Endodermal cell (in vitro differentiated cells): ENCODE results near the gene ABCA4. TPM values are rescaled to one million over a fixed set of nuclear protein-coding genes. Genes with fewer than 3 reads are reported as not detected.

Source experiments
- DNase-seq: peaks from one replicate; pipeline ENCODE4 v3.0.0-alpha.2; 2017
- H3K27ac ChIP-seq: 2 replicates; pipeline ENCODE4 v1.5.1; 2013; ENCODE audit warnings: mild to moderate bottlenecking, low read depth, low read length, moderate library complexity
- H3K27me3 ChIP-seq: 2 replicates; pipeline ENCODE4 v1.6.1; 2013; ENCODE audit warnings: mild to moderate bottlenecking, low read length, moderate library complexity; ENCODE audit not compliant: insufficient read depth, control insufficient read depth, poor library complexity, severe bottlenecking
- H3K36me3 ChIP-seq: 2 replicates; pipeline ENCODE4 v1.7.0; 2013; ENCODE audit warnings: mild to moderate bottlenecking, low read length, moderate library complexity; ENCODE audit not compliant: control insufficient read depth, insufficient read depth
- H3K4me1 ChIP-seq: one replicate; pipeline ENCODE4 v1.7.0; 2013; ENCODE audit warnings: low read length; ENCODE audit not compliant: control insufficient read depth, insufficient read depth
- H3K4me3 ChIP-seq: 2 replicates; pipeline ENCODE4 v1.5.1; 2013; ENCODE audit warnings: mild to moderate bottlenecking, low read length, moderate library complexity
- H3K9ac ChIP-seq: 2 replicates; pipeline ENCODE4 v1.6.1; 2013; ENCODE audit warnings: mild to moderate bottlenecking, low read length, moderate library complexity; ENCODE audit not compliant: poor library complexity, severe bottlenecking; ENCODE audit errors: extremely low read depth
- H3K9me3 ChIP-seq: 2 replicates; pipeline ENCODE4 v1.6.1; 2013; ENCODE audit warnings: mild to moderate bottlenecking, low read length, moderate library complexity; ENCODE audit not compliant: control insufficient read depth
- H3K27ac Mint-ChIP-seq: 2 replicates; pipeline ENCODE4 v1.8.0; 2020; ENCODE audit warnings: mixed read lengths
- H3K27me3 Mint-ChIP-seq: 2 replicates; pipeline ENCODE4 v1.8.0; 2021; ENCODE audit warnings: mild to moderate bottlenecking, mixed read lengths; ENCODE audit not compliant: insufficient read depth
- H3K36me3 Mint-ChIP-seq: 2 replicates; pipeline ENCODE4 v1.8.0; 2020; ENCODE audit warnings: low read depth, mixed read lengths
- H3K4me1 Mint-ChIP-seq: 2 replicates; pipeline ENCODE4 v1.8.0; 2020; ENCODE audit warnings: mixed read lengths
- H3K4me3 Mint-ChIP-seq: 2 replicates; pipeline ENCODE4 v1.8.0; 2020; ENCODE audit warnings: mild to moderate bottlenecking, moderate library complexity, mixed read lengths
- H3K9me3 Mint-ChIP-seq: 2 replicates; pipeline ENCODE4 v1.8.0; 2020; ENCODE audit warnings: mild to moderate bottlenecking, mixed read lengths
- CTCF ChIP-seq: fragments of 200-600 bp; sonication (generic); conservative IDR thresholded peaks from 2 replicates; pipeline ENCODE4 v1.5.0; 2021; ENCODE audit warnings: antibody characterized with exemption, mild to moderate bottlenecking
- WGBS, 2 experiments: methylation state at CpG; one replicate each; pipeline versions ENCODE4 v1.1.5 to v1.1.7; 2013; ENCODE audit warnings: missing lambda C conversion rate in 2 of 2, mixed read lengths in 1 of 2; ENCODE audit not compliant: insufficient coverage in 1 of 2, insufficient read length in 1 of 2; 5-methylcytosine and 5-hydroxymethylcytosine counted together
- total RNA-seq, 2 donors: library from RNA; stranded (reverse); fragmentation: NEBNext Ultra II Directional in 1 of 2; extraction: Animal tissue kit (Norgen Biotek cat#: 25700) in 1 of 2; gene quantifications; 2 replicates in 1 of 2; 3 replicates in 1 of 2; pipeline ENCODE4 v1.2.1, GENCODE V29; 2021

The ABCA4 gene
- total RNA-seq, 2 donors from 2014 or later, result 1.6 to 1.7 TPM

DNA sequence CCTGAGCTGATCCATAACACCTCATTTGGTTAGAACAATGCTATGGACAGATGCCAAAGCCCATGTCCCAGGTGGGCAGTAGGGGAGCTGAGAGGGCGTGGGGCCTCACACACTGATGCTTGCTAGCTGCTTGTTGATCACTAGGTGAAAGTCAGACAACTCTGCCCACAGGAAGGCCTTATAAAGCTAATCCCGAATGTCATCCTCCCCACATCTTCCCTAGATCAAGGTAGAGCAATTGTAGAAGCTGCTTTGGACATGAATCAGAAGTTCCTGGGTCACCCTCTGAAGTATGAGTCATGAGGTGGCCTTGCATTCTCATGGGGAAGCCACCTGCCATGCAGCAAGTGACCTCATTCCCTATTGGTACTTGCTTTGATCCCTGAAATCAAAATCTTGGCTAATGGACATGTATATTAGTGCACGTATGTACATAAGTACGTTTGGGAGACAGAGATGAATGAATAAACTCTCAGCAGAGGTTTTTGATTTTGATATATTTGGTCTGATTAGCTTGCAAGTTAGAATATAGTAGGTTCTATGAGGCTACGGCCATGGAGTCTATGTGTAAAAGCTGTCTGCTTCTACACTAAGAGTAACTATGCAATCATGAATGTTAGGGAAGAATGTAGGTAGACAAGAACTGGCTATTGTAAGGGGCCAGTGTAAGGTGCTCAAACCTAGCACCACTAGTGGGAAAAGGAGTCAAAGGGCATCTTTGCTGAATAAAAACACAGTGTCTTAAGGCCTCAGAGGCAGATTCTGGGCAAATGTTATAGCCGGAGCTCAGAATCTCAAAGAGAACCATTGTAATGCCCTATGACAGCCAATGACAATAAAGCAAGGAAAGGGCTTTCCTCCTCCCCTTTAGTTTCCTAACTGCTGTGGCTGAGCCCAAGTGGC is 52.6 kb downstream of the ABCA4 start:
- Mint-ChIP-seq H3K27me3 (peaks cover 6% of the 10 kb centered on the region), H3K4me3 (peak overlapping the region; percentile 10), H3K27ac (peak overlapping the region; percentile 76), H3K9me3 (no peaks in the 10 kb centered on the region), H3K4me1 (peaks cover 52% of the 10 kb centered on the region), H3K36me3 (no peaks in the 10 kb centered on the region)
- Histone ChIP-seq H3K27me3 (no peaks in the 10 kb centered on the region), H3K4me1 (peaks cover 12% of the 10 kb centered on the region), H3K9ac (no peak overlapping the region), H3K4me3 (peak overlapping the region; percentile 28), H3K27ac (no peak overlapping the region), H3K36me3 (no peaks in the 10 kb centered on the region), H3K9me3 (no peaks in the 10 kb centered on the region)
- peak; percentile 49 for DNase-seq
- TF ChIP-seq CTCF, result no peak
- WGBS, 2 experiments, result 77 to 84% methylated on average over 5 to 6 of the region's 6 CpGs

GRCh38 chr1:94067196-94067595 is 53.8 kb downstream of the ABCA4 start:
- Histone ChIP-seq H3K9ac (no peak overlapping the region), H3K27me3 (no peaks in the 10 kb centered on the region), H3K27ac (no peak overlapping the region), H3K4me1 (peaks cover 12% of the 10 kb centered on the region), H3K4me3 (no peak overlapping the region), H3K9me3 (no peaks in the 10 kb centered on the region), H3K36me3 (no peaks in the 10 kb centered on the region)
- no peaks in the 10 kb centered on the region for H3K9me3 Mint-ChIP-seq
- H3K27me3 Mint-ChIP-seq, result peaks cover 6% of the 10 kb centered on the region
- H3K27ac Mint-ChIP-seq, result no peak overlapping the region
- 92 to 100% methylated on average over 1 to 3 of the region's 3 CpGs for WGBS, 2 experiments
- H3K4me1 Mint-ChIP-seq, result peaks cover 54% of the 10 kb centered on the region
- H3K36me3 Mint-ChIP-seq, result no peaks in the 10 kb centered on the region
- DNase-seq, result no peak
- H3K4me3 Mint-ChIP-seq, result no peak overlapping the region
- no peak for TF ChIP-seq CTCF

GRCh38 chr1:94063379-94063778 is 57.6 kb downstream of the ABCA4 start:
- Mint-ChIP-seq H3K9me3 (no peaks in the 10 kb centered on the region), H3K36me3 (no peaks in the 10 kb centered on the region), H3K4me1 (peaks cover 50% of the 10 kb centered on the region), H3K4me3 (no peak overlapping the region), H3K27ac (no peak overlapping the region), H3K27me3 (no peaks in the 10 kb centered on the region)
- H3K27me3 ChIP-seq, result no peaks in the 10 kb centered on the region
- H3K9ac ChIP-seq, result no peak overlapping the region
- H3K36me3 ChIP-seq, result no peaks in the 10 kb centered on the region
- 50 to 69% methylated on average over 3 to 5 of the region's 5 CpGs for WGBS, 2 experiments
- H3K27ac ChIP-seq, result no peak overlapping the region
- peak; percentile 69 for DNase-seq
- H3K4me3 ChIP-seq, result no peak overlapping the region
- TF ChIP-seq CTCF, result peak; percentile 68
- peaks cover 7% of the 10 kb centered on the region for H3K4me1 ChIP-seq
- no peaks in the 10 kb centered on the region for H3K9me3 ChIP-seq
